Smooth muscle cell (in vitro differentiated cells): Measurements from ENCODE around the gene NFKB1. TPM values are rescaled to one million over a fixed set of nuclear protein-coding genes. Genes with fewer than 3 reads are reported as not detected.

Source experiments
- DNase-seq: peaks from one replicate; lab custom pipeline; 2025; ENCODE audit not compliant: unreplicated experiment; lab: John Stamatoyannopoulos, UW
- H2AFZ ChIP-seq: fragments of 200-600 bp; sonication (generic); 2 replicates; pipeline ENCODE4 v1.6.0; 2016; ENCODE audit warnings: antibody characterized with exemption, low read depth, mild to moderate bottlenecking
- H3F3A ChIP-seq: fragments of 200-600 bp; sonication (generic); 2 replicates; pipeline ENCODE4 v1.6.0; 2017; ENCODE audit warnings: antibody characterized with exemption, low read depth
- H3K27ac ChIP-seq: fragments of 200-600 bp; sonication (generic); 2 replicates; pipeline ENCODE4 v1.5.1; 2016; ENCODE audit warnings: low read depth, mild to moderate bottlenecking
- H3K27me3 ChIP-seq: fragments of 200-600 bp; sonication (generic); 2 replicates; pipeline ENCODE4 v1.6.1; 2016; ENCODE audit warnings: low read depth, mild to moderate bottlenecking
- H3K36me3 ChIP-seq: fragments of 200-600 bp; sonication (generic); 2 replicates; pipeline ENCODE4 v1.5.1; 2016; ENCODE audit warnings: low read depth
- H3K4me1 ChIP-seq: fragments of 200-600 bp; sonication (generic); 2 replicates; pipeline ENCODE4 v1.5.1; 2016; ENCODE audit warnings: low read depth
- H3K4me2 ChIP-seq: fragments of 200-600 bp; sonication (generic); 2 replicates; pipeline ENCODE4 v1.6.0; 2016; ENCODE audit warnings: mild to moderate bottlenecking
- H3K4me3 ChIP-seq: fragments of 200-600 bp; sonication (generic); 2 replicates; pipeline ENCODE4 v1.5.1; 2016; ENCODE audit warnings: mild to moderate bottlenecking
- H3K79me2 ChIP-seq: fragments of 200-600 bp; sonication (generic); 2 replicates; pipeline ENCODE4 v1.6.0; 2016; ENCODE audit warnings: low read depth, mild to moderate bottlenecking
- H3K9ac ChIP-seq: fragments of 200-600 bp; sonication (generic); 2 replicates; pipeline ENCODE4 v1.6.0; 2016; ENCODE audit warnings: low read depth
- H3K9me3 ChIP-seq: fragments of 200-600 bp; sonication (generic); replicated peaks from 2 replicates; pipeline ENCODE4 v1.5.1; 2016; ENCODE audit warnings: low read depth
- H4K20me1 ChIP-seq: fragments of 200-600 bp; sonication (generic); 2 replicates; pipeline ENCODE4 v1.6.0; 2016; ENCODE audit warnings: low read depth
- CTCF ChIP-seq: fragments of 200-600 bp; sonication (generic); IDR thresholded peaks from 2 replicates; pipeline ENCODE4 v1.5.1; 2017; ENCODE audit warnings: borderline replicate concordance, mild to moderate bottlenecking, antibody characterized with exemption; ENCODE audit not compliant: insufficient read depth, poor library complexity, severe bottlenecking
- WGBS: methylation state at CpG from one replicate; pipeline ENCODE4 v1.1.7; 2016; ENCODE audit warnings: low lambda C conversion rate; 5-methylcytosine and 5-hydroxymethylcytosine counted together
- polyA plus RNA-seq: library from polyadenylated mRNA; unstranded; fragments of >200 nt; fragmentation: Nextera tagmentation; extraction: Ambion mirVana; gene quantifications from 2 replicates; pipeline ENCODE4 v1.2.1, GENCODE V29; 2016
- total RNA-seq: library from RNA; depleted of rRNA; stranded (reverse); fragments of >200 nt; gene quantifications from 2 replicates; pipeline ENCODE4 v1.2.3, GENCODE V29; 2014

NFKB1 gene
- total and polyA plus RNA-seq, 2 experiments from 2014 or later = 15.6 to 16.1 TPM

DNA sequence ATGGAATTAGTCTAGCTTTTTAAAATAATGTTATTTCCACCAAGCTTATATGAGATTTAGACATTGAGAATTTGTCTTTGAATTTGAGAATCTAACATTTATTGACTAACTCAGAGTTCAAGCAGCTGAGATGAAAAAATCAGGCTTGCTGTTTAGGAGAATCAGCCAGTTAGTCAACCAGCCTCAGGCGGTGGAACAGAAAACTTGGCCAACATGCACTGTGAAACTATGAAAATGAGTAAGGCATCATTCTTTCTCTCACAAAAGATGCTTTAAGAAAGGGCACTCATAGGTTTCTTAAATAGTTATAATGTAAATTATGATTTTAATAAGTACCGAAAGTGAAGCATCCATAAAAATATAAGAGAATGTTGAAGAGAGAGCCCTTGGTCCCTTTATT is 84.2 kb downstream of the NFKB1 start:
- peaks cover 26% of the 10 kb centered on the region for H3K36me3 ChIP-seq
- H3K4me3 ChIP-seq = no peak overlapping the region
- no peak for DNase-seq
- H3K4me1 ChIP-seq = no peaks in the 10 kb centered on the region
- H2AFZ ChIP-seq = no peak overlapping the region
- no peaks in the 10 kb centered on the region for H3K27me3 ChIP-seq
- WGBS = 97% methylated on average over 2 of the region's 2 CpGs
- TF ChIP-seq CTCF = no peak
- no peak overlapping the region for H3K9ac ChIP-seq
- no peaks in the 10 kb centered on the region for H3K9me3 ChIP-seq
- H3K79me2 ChIP-seq = no peaks in the 10 kb centered on the region
- no peaks in the 10 kb centered on the region for H3F3A ChIP-seq
- H3K27ac ChIP-seq = no peak overlapping the region
- no peaks in the 10 kb centered on the region for H4K20me1 ChIP-seq
- H3K4me2 ChIP-seq = no peak overlapping the region

DNA sequence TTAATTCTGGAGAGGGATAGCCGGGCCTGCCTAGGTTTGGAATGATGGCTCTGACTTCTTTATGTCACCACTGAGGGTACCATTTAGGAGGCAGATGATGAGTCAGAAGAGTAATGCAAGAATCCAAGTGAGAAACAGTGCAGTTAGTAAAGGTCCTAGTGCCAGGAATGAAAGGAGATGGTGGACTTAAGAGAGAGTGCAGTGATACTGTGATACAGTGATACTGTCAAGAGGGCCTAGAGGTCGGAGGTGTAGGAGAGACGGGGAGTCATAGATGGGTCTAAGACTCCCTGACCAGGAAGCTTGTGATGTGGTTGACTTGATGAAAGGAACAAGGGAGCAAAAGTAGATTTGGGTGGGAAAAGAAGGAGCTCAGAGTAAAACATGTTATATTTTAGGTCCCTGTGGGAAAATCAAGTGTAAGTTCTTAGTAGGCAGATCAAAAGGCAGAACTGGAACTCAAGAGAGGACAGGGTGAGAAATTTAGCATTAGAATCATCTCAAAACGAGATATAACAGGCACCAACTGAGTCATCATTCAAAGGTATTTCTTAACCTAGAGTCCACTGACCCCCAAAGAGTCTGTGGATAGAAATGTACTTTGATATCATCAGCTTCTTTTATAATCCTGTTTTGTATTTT is 85.0 kb downstream of the NFKB1 start:
- peaks cover 30% of the 10 kb centered on the region for H3K36me3 ChIP-seq
- no peak overlapping the region for H2AFZ ChIP-seq
- no peak for DNase-seq
- H3K9me3 ChIP-seq = no peaks in the 10 kb centered on the region
- no peak for TF ChIP-seq CTCF
- no peaks in the 10 kb centered on the region for H3K4me1 ChIP-seq
- no peaks in the 10 kb centered on the region for H3F3A ChIP-seq
- H3K27me3 ChIP-seq = no peaks in the 10 kb centered on the region
- H4K20me1 ChIP-seq = no peaks in the 10 kb centered on the region
- no peak overlapping the region for H3K9ac ChIP-seq
- no peaks in the 10 kb centered on the region for H3K79me2 ChIP-seq
- H3K27ac ChIP-seq = no peak overlapping the region
- H3K4me3 ChIP-seq = no peak overlapping the region
- 93% methylated on average over 4 of the region's 4 CpGs for WGBS
- no peak overlapping the region for H3K4me2 ChIP-seq

- Histone ChIP-seq H3K27ac (no peak overlapping the region), H3K4me3 (no peak overlapping the region), H3K79me2 (no peaks in the 10 kb centered on the region), H3K9me3 (no peaks in the 10 kb centered on the region), H3K4me2 (no peak overlapping the region), H2AFZ (no peak overlapping the region), H3F3A (no peaks in the 10 kb centered on the region), H3K27me3 (no peaks in the 10 kb centered on the region), H3K4me1 (no peaks in the 10 kb centered on the region), H3K36me3 (peaks cover 32% of the 10 kb centered on the region), H4K20me1 (no peaks in the 10 kb centered on the region), H3K9ac (no peak overlapping the region)
- TF ChIP-seq CTCF = no peak
- WGBS = 97% methylated on average over 4 of the region's 4 CpGs
- DNase-seq = no peak
Observed at GRCh38 chr4:102586644-102587021, 85.5 kb downstream of the NFKB1 start.

- DNase-seq = no peak
- no peaks in the 10 kb centered on the region for H3K4me1 ChIP-seq
- H3K27me3 ChIP-seq = no peaks in the 10 kb centered on the region
- no peak overlapping the region for H3K9ac ChIP-seq
- no peak overlapping the region for H3K4me2 ChIP-seq
- no peaks in the 10 kb centered on the region for H3F3A ChIP-seq
- no peak overlapping the region for H3K4me3 ChIP-seq
- H3K79me2 ChIP-seq = no peaks in the 10 kb centered on the region
- H3K27ac ChIP-seq = no peak overlapping the region
- peaks cover 26% of the 10 kb centered on the region for H3K36me3 ChIP-seq
- 78% methylated on average over 3 of the region's 3 CpGs for WGBS
- no peak for TF ChIP-seq CTCF
- H2AFZ ChIP-seq = no peak overlapping the region
- H3K9me3 ChIP-seq = no peaks in the 10 kb centered on the region
- no peaks in the 10 kb centered on the region for H4K20me1 ChIP-seq
Observed at GRCh38 chr4:102589743-102590142, 88.6 kb downstream of the NFKB1 start.
